ENCODE measurements around the gene ZNF385C.

GRCh38 chr17:42138749-42139492, 40.6 kb upstream of the ZNF385C start:
- TF ChIP-seq EZH2phosphoT487 (IDR thresholded peaks at IDR 0.05; ENCODE audit: insufficient read depth, low read depth), result no peak
- TF ChIP-seq EZH2 (IDR thresholded peaks at IDR 0.05; ENCODE audit: insufficient read depth, poor library complexity, severe bottlenecking), result no peak
